Measurements from ENCODE around the gene HNF4A. TPM values are rescaled to one million over a fixed set of nuclear protein-coding genes. Genes with fewer than 3 reads are reported as not detected.

The HNF4A gene
- total RNA-seq, 1 donor from 2014 or later, result not detected

DNA sequence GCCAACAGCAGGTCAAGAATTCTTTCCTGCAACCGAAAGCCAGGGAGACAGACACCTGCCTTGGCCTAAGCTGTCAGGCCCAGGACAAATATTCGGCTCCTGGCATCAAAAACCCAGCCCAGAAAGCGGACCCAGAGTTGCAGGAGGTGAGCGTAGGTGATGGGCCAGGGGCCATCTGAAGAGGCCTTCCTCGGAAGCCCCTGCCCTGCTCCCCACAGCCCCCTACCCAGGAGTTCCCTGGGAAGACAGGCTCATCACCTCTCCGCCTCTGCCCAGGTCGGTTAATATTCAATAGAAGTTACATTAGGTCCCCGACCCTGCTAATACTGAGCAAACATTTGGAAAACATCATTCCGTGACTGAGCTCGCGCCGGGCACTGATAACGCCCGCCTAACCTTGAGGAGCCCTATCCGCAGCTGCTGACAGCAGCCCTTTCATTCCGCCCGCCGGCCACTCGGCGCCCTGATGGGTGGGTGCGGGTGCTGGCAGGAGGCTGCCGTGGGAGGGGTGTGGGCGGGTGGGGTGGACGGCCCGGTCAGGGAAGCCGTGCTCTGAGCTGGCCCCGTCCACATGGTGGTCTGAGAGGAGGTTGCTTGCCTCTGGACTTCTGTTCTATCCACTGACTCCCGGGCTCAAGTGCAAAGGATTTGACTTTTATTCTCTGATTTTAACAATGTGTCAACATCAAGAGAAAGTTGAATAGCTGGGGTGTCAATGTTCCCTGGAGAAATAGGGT lies 55.7 kb downstream of the HNF4A start:
- intact Hi-C loops (cut with micrococcal nuclease), result no loop called here
- ATAC-seq (ENCODE audit: low read depth) (no peak), DNase-seq (no peak)
- Mint-ChIP-seq H3K9me3 (no peaks in the 10 kb centered on the region), H3K4me1 (no peaks in the 10 kb centered on the region), H3K36me3 (ENCODE audit: low read depth) (no peaks in the 10 kb centered on the region), H3K27me3 (peaks cover 18% of the 10 kb centered on the region), H3K4me3 (no peak overlapping the region), H3K27ac (no peak overlapping the region)
- CTCF ChIA-PET, result no interaction called here
- POLR2A ChIA-PET, result interaction anchor here (0.7 kb wide), 1 partner anchor 1426 kb away, joined by 4 read pairs; no protein-coding TSS in a partner anchor
- TF ChIP-seq, protein P1, sequence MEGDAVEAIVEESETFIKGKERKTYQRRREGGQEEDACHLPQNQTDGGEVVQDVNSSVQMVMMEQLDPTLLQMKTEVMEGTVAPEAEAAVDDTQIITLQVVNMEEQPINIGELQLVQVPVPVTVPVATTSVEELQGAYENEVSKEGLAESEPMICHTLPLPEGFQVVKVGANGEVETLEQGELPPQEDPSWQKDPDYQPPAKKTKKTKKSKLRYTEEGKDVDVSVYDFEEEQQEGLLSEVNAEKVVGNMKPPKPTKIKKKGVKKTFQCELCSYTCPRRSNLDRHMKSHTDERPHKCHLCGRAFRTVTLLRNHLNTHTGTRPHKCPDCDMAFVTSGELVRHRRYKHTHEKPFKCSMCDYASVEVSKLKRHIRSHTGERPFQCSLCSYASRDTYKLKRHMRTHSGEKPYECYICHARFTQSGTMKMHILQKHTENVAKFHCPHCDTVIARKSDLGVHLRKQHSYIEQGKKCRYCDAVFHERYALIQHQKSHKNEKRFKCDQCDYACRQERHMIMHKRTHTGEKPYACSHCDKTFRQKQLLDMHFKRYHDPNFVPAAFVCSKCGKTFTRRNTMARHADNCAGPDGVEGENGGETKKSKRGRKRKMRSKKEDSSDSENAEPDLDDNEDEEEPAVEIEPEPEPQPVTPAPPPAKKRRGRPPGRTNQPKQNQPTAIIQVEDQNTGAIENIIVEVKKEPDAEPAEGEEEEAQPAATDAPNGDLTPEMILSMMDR (IDR thresholded peaks at IDR 0.05), result no peak

DNA sequence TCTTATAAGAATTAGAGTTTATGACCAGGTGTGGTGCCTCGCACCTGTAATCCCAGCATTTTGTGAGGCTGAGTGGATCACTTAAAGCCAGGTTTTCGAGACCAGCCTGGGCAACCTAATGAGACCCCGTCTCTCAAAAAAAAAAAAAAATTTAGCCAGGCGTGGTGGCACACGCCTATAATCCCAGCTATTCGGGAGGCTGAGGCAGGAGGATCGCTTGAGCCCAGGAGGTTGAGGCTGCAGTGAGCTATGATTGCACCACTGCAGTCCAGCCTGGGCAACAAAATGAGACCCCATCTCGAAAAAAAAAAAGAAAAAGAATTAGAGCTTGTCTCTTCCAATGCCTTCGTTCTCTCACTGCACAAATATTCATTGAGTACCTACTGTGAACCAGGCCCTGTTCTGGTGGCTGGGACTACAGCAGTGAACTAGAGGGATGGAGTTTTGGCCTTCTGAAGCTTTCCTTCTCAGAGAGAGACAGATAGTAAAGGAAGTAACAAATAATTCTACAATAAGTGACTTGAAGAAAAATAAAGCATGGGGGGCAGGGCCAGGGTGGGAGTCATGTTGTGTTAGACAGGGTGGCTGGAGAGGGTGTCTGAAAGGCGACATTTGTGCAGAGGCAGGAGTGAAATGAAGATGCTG lies 56.4 kb downstream of the HNF4A start:
- ATAC-seq (ENCODE audit: low read depth) (no peak), DNase-seq (no peak)
- H3K36me3 Mint-ChIP-seq (ENCODE audit: low read depth), result no peaks in the 10 kb centered on the region
- POLR2A ChIA-PET, result no interaction called here
- TF ChIP-seq, protein P1 (IDR thresholded peaks at IDR 0.05), result no peak
- no peak overlapping the region for H3K27ac Mint-ChIP-seq
- CTCF ChIA-PET, result no interaction called here
- no peak overlapping the region for H3K4me3 Mint-ChIP-seq
- intact Hi-C loops (cut with micrococcal nuclease), result no loop called here
- no peaks in the 10 kb centered on the region for H3K4me1 Mint-ChIP-seq
- H3K9me3 Mint-ChIP-seq, result no peaks in the 10 kb centered on the region
- H3K27me3 Mint-ChIP-seq, result peaks cover 21% of the 10 kb centered on the region

DNA sequence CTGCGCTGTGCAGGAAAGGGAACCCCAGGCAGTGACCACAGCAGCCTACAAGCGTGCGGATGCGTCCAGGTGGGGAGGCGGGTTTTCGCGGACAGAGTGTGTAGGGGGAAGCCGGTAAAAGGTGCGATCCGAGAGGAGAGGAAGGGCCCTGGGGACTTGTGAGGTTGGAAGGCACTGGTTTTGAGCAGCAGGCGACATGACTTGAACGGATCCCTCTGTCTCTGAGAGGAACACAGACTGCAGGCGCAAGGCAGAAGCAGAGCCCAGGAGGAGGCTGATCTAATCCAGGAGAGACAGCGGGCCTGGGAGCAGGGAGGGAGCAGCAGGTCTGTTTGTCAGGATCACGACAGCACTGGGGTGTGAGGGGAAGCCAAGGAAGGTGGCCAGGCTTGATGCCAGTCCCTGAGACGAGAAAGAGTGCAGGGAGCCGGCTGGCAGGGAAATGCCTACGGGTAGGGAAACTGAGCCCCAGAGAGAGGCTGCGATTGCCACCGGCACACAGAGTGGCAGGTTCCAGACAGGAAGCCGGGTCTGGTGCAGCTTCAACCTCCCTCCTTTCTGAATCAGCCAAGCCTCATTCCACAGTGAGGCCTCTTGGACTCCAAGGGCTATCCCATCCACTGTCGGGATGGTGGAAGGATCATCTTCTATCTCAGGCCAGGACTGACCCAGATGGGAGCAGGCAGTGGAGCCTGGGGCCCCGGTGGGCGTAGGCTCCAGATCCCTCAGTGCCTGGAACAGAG lies 57.1 kb downstream of the HNF4A start:
- no peaks in the 10 kb centered on the region for H3K4me1 Mint-ChIP-seq

DNA sequence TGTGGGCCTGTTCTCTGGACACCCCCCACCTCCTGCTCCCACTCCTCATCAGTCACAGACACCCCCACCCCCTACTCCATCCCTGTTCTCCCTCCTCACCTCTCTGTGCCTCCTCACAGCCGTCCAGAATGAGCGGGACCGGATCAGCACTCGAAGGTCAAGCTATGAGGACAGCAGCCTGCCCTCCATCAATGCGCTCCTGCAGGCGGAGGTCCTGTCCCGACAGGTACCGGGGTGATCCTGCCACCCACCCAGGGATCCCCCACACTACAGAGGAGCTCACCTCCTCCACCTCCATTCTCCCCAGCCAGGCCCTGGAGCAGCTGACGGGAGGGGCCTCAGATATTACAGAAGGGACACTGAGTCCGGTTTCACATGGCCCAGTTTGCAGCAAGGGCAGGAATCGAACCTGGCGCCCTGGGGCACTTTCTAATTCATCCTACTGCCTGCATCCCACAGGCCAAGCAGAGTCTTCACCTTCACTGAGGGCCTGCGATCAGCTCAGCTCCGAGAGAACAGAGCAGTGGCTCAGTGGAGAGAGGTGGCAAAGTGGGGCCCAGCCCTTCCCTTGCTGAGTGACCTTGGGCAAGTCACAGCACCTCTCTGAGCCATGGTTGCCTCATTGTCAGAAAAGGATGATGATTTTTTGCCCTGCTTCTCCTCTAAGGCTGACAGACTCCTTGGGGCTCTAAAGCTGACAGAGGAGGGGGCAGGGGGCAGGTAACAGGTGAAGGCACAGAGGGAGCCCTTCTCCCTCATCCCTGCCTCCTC lies 58.3 kb downstream of the HNF4A start:
- H3K27me3 Mint-ChIP-seq, result peaks cover 25% of the 10 kb centered on the region
- no peaks in the 10 kb centered on the region for H3K4me1 Mint-ChIP-seq
- POLR2A ChIA-PET, result no interaction called here
- no peak overlapping the region for H3K4me3 Mint-ChIP-seq
- TF ChIP-seq, protein P1 (IDR thresholded peaks at IDR 0.05), result no peak
- ATAC-seq (ENCODE audit: low read depth) (no peak), DNase-seq (no peak)
- intact Hi-C loops (cut with micrococcal nuclease), result no loop called here
- H3K36me3 Mint-ChIP-seq (ENCODE audit: low read depth), result no peaks in the 10 kb centered on the region
- CTCF ChIA-PET, result no interaction called here
- H3K9me3 Mint-ChIP-seq, result no peaks in the 10 kb centered on the region
- no peak overlapping the region for H3K27ac Mint-ChIP-seq

More for the DNA sequence above, 57.1 kb downstream of the HNF4A start:
- H3K9me3 Mint-ChIP-seq, result no peaks in the 10 kb centered on the region
- POLR2A ChIA-PET, result no interaction called here
- no peaks in the 10 kb centered on the region for H3K36me3 Mint-ChIP-seq (ENCODE audit: low read depth)
- no peak for DNase-seq
- CTCF ChIA-PET, result no interaction called here
- H3K27me3 Mint-ChIP-seq, result peaks cover 25% of the 10 kb centered on the region
- H3K4me3 Mint-ChIP-seq, result no peak overlapping the region
- intact Hi-C loops (cut with micrococcal nuclease), result no loop called here
- no peak for ATAC-seq (ENCODE audit: low read depth)
- TF ChIP-seq, protein P1 (IDR thresholded peaks at IDR 0.05), result no peak
- no peak overlapping the region for H3K27ac Mint-ChIP-seq
